ENCODE data around the gene AHDC1. TPM values are rescaled to one million over a fixed set of nuclear protein-coding genes. Genes with fewer than 3 reads are reported as not detected.
"Not testable (repeated sequence)": the region's sequence is repeated elsewhere in the genome, so short reads cannot be mapped to it uniquely, and the experiment has no call there.

AHDC1 gene
- total RNA-seq, 1 donor from 2014 or later = 11.9 TPM

DNA sequence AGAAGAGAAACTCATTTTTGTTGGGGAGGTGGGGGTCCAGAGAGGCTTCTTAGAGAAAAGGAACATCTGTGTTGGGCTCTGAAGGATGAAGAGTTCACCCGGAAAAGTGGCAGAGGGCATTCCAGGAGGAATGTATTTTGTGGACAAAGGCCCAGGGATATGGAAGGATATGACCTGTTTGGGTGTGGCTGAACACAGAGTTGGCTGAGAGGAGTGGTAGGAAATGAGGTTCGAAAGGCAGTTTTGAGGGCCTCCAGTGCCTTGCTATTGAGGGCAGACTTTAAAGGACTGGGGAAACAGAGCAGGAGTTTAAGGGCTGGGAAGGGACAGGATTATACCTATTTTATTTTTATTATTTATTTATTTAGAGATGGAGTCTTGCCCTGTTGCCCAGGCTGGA, 86.6 kb downstream of the AHDC1 start:
- DNase-seq = no peak

DNA sequence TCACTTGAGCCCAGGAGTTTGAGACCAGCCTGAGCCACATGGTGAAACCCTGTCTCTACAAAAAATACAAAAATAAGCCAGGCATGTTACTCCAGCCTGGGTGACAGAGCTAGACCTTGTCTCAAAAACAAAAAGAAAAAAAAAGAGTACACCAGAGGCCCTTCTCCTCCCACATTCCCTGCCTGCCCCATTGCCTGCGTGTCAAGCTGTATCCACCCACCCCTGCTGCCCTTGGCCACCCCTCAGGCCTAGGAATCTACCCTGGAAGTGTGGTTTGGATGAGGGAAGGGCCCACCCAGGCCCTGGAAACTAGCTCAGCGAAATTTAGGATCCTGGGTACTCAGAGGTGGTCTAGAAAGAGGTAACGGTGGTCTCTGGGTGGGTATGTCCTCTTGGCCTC, 88.3 kb downstream of the AHDC1 start:
- no peak for DNase-seq

DNA sequence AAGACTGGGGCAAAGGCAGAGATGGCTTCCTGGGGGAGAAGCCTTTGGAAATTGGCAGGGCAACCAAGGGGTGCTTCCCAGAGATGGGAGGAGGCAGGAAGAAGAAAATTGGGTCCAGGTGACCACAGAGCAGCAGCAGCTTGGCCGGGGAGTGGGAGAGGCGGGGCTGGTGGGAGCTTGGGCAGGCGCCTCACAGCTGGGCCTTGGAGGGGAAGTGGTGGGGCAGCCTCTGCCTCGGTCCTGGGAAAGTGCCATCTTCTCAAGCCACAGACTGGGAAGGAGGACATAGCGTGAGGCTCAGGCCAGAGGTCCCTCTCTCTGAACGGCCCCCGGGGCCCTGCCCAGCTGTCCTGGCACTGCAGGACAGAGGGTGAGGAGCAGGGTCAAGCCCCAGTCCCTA, 90.0 kb downstream of the AHDC1 start:
- DNase-seq = no peak

DNA sequence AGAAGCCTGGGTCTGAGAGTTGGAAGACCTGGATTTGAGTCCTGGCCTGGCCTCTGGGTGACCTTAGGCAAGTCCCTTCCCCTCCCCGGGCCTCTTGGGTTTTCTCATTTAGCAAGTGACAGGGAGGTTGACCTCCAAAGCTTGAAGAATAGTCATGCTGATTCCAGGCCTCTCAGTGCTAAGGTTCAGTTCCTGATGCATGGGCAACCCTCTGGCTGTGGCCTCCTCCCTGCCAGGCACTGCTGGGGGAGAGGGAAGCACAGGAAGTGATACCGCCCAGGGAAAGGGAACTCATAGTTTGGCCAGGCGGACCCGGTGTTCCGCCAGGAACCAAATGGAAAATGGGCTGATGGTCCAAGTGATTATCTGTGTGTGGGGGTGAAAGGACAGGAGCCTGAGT, 90.4 kb downstream of the AHDC1 start:
- DNase-seq = no peak

DNA sequence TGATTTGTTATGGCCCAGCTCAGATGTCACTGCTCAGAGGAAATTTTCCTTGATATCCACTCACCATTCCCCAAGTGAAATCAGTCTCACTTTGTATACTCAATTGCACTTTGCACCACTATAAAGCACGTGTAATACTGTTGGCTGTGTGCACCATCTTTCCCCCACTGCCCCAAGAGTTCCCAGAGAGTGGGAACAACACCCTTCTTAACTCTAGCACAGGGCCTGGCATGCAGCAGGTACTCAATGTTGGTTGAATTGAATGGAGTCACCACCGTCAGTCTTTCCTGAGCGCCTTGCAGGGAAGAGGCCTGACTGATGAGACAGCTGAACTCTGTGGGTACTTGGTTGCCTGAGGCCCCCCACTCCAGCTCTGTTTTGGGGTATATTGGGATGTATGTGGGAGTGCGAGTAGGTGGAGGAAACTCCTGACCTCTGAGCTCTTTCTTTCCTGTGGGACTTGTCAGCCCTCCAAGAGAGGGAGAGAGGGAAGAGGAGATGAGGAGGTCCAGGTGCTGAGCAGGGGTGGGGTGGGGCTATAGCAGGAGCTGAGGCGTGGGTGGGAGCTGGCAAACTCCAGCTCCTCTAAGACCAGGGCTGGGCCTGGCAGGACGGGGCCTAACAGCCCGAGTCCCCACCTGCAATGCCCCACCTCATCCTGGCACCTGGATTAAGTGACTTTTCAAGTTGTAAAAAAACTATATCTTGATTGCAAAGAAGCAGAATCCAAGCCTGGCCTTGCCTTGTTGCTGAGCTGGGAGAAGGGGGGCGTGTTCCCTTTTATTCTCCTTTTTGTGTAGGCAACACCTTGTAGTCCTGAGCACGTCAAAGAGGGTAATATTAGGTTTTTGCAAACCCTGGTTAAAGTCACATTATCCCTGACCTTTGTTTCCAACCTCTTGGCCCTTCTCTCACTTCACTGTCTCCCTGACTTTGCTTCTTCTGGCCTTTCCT, 94.5 kb downstream of the AHDC1 start:
- no peak for DNase-seq

DNA sequence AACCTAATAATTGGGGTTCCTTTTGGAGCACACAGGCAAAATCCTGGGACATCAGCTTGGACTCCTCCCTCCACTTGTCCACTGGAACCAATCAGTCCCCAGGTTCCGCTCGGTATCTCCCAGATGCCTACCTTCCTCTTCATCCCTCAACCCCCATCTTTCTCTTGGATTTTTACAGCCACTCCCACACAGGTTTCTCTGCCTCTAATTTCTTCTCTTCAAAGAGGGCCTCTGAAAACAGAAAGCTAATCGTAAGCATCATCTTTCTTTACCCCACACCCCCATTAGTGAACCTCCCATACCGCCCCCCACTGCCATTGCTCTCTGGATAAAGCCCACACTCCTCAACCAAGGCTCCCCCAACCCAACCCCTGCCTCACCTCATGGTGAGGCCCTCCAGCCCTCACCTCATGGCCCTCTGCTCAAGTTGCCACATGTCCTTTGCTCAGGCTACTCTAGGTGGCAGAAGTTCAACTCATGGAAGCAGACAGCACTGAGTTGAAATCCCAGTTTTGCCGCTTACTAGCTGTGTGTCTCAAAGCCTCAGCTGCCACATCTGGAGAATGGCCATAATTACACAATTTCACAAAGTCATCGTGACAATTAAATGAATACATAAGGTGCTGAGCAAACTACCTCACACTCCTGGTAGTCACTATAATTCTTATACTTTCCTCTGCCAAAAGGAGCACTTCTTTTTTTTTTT, 95.8 kb downstream of the AHDC1 start:
- DNase-seq = no peak

DNA sequence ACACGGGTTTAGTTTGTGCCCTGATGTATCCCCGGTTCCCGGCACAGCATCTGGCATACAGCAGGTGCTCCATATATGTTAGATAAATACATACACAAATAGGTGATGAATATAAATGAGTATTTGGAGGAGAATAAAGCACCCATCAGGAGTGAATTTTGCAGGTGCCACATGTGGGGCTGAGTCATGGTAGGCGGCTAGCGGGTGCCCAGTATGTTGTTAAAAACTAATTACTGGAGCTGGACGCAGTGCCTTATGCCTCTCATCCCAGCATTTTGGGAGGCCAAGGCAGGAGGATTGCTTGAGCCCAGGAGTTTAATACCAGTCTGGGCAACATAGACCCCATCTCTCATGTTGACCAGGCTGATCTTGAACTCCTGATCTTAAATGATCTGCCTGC, 97.2 kb downstream of the AHDC1 start:
- DNase-seq = no peak

DNA sequence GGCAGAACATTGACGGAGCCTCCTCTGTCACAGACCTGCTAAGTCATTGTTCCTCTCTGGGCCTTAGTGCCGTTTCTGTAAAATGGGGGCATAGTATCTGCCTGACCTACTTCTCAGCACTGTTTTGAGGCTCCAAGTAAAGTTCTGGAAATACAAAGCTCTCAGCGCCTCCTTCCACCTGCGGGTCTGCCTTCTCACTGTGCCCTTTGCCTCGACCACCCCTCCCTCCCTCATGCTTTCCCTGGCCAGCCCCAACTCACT, 98.6 kb downstream of the AHDC1 start:
- DNase-seq = no peak

DNA sequence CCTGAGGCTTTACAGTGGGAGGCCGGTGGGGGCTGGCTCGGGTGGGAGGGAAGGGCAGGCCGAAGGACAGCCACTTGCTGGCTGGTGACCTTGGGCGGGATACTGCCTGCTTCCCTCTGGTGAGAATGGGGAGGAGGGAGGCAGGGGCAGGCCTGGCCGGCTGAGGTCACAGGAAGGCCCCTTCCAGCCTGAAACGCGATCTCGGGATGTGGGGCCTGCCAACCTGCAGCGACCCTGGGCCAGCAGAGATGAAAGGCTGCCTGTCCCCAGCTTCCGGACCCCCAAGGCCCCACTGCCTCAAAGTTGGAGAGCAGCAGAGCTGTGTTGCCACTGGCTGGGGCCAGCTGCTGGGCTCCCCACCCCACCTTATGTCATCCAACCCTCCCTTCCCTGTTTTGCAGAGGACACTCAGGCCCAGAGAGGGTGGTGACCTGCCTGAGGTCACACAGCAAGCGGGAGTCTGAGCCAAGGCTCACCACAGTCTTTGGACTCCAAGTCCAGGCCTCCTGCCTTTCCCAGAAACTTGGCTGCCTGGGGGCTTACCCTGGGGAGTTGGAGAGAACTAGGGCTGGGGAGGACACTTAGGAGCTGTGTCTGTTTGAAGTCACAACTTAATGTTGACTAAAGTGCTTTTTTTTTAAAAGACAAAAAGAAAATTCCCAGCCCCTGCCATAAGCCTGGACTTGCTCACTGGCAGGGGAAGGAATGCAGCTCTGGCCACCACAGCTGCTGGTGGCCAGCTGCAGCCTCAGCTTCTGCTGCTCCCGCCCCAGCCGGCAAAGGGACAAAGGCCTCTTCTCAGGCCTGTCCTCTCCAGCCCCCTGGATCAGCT, 99.1 kb downstream of the AHDC1 start:
- DNase-seq = peak; percentile 80

DNA sequence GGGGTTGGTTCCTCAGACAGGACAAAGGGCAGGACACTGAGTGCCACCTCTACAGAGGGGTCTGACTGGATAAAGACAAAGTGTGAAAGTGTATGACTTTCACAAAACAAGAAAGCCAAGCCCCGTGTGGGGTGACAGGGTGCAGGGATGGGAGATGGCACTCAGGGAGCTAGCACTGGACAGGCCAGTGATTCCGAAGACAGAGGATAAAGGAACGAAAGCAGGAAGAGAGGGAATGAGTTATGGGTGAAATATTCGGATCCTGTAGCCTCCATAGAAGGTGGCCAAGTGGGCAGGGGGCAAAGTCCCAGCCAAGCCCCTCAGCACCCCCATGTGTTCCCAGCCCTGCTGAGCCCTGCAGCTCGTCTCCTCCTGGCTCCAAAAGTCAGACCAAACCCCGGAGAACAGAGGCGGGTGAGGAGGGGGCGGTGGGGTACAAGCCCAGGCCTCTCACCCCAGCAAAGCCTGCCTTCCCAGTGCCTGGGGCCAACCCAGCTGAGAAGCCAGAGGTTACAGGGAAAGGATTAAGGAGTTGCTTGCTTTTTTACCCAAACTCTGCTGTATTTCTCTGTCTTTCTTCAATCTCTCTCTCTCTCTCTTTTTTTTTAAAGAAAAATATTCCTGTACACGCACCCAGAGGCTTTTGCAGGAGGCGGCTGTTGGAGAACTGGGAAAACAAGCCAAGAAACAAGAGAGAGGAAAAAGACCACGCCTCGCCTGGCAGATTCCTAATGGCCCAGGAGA, 99.9 kb downstream of the AHDC1 start:
- DNase-seq = no peak

DNA sequence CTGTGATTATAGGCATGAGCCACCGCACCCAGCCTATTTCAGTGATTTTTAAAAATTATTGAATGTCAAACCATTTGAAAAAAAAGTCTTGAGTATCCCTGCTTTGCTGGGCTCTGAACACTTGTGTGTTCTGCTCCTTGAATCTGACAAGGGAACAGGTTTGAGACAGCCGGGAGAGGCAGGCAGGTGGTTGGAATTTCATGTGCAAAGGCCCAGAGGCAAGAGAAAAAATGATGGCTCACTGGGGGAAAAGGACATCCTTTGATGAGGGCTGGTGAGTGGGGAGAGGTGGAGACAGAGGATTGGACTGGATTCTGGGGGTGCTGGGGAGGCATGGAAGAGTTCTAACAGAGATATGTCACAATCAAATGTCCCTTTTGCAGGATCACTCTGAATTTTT, 100.9 kb downstream of the AHDC1 start:
- no peak for DNase-seq

DNA sequence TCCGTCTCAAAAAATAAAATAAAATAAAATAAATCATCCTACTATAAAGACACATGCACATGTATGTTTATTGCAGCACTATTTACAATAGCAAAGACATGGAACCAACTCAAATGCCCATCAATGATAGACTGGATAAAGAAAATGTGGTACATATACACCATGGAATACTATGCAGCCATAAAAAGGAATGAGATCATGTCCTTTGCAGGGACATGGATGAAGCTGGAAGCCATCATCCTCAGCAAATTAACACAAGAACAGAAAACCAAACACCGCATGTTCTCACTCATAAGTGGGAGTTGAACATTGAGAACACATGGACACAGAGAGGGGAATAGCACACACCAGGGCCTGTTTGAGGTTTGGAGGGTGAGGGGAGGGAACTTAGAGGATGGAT, 102.8 kb downstream of the AHDC1 start:
- DNase-seq = not testable (repeated sequence)

DNA sequence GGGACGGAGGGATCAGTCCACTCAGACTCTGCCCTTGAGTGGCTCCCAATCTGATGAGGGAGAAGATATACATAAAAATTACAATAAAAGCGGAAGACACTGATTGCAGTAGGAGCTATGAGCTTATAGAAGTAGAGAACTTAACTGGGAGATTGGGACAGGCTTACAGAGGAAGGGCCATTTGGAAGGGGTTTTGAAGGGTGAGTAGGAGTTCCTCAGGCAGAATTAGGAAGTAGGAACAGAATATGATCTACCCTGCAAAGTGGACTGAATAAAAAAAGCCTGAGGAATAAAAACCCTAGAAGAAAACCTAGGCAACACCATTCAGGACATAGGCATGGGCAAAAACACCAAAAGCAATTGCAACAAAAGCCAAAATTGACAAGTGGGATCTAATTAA, 104.8 kb downstream of the AHDC1 start:
- DNase-seq = no peak

DNA sequence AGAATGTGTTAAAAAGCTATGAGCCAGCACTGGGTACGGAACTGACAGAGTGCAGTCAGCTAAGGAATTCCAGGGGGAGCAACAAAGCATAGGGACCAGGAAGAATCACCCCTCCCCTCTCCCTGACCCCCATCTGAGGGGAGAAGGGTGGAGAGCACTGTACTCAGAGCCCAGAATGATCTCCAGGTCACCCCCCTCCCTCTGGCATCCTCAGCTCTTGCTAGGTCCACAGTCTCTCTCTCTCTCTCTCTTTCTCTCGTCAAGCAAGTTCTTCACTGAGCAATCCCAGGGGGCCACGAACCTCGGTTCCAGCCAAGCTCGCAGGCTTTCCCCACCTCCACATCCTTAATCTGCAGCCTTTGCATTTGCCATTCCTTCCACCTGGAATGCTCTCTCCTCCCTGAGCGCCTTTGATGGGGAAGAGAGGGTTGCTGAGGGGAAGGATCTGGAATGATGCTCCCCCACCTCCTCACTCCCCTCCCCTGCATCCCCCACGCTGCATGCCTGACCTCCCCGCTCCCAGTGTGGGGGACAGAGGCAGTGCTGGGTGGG, 107.3 kb downstream of the AHDC1 start:
- DNase-seq = no peak

DNA sequence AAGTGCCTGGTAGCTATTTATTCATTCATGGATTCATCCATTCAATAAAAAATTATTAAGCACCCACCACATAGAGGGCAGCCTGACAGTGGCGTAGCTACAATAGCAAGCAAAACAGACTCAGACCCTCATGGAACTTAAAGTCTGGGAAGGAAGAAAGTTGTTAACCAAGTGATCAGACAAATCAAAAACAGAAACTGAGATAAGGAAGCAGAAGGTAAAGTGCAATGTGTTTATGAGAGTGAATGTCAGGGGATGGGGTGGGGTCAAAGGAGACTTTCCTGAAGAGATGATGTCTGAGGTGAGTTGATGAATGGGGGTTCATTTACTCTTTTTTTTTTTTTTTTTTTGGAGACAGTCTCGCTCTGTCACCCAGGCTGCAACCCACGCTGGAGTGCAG, 111.1 kb downstream of the AHDC1 start:
- DNase-seq = no peak

DNA sequence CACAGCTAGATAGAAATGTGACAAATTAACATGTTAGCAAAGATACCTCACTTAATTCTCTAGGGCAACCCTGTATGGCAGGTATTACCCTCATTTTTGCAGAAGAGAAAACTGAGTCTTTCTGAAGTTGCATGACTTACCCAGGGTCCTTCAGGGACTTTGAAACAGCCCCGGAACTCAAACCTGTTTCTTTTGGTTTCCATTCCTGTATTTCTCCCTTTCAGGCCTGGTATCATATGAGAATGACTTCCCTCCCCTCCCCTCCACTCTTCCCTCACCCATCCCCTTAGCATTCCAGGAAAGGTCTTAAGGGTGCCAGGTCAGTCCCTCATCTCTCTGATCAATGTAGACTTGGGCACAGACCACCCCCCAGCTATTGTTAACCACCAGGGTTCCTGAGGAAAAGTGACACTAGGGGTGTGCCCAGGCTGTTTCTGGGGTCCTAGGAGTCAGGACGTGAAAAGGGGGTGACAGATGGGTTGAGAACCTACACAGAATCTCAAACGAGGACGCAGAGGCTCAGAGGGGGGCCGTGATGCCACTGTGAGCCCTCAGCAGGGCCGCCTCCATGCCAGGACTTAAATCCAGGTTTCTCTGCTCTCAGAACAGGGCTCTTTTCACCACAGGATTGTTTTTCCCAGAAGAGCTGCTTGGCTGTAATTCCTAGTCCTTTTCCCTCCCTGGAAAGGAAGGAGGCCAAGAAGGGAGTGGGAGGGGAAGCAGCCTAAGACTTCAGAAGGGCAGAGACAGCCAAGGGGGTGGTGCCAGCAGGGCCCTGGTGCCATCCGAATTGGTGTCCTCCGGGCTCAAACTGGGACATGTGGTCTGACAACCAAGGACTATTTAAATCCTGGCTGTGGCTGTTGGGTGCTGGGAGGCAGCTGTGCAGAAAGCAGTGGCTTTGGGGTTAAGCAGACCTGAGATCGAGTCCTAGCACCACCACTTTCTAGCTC, 111.9 kb downstream of the AHDC1 start:
- DNase-seq = peak; percentile 51

DNA sequence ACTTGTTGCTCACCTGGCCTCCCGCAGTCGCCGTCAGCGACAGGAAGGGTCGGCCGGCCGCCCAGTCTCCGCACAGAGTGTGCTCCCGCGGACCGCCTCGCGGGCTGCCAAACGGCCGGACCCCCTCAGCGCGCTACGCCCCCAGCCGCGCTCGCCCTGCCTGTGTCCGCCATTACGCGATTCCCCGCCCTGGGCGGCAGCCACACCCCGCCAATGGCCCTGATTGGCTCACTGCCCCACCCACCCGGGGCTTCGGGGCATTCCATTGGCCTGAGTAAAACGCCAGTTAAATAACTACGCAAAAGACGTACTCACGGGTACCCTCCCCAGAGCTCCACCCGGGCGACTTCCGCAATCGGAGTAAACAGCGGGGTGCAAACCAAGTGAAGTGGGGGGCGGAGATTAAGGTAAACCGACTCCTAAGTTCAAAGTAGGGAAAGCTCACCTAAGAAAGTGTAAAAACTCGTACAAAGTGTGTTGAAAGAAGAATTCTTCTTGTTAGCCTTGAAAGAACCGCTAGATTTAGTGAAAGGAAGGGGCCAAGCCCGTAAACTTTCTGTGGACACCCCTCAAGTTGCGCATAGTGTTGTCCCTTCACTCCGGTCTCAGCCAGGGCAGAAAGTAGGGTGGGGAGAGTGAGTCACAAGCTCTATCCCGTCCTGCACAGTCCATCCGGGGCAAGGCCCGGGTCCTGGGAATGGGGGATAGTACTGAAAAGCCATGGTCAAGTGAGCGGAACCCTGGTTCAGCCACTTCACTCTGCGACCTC, 113.8 kb downstream of the AHDC1 start, which contains the start of gene WASF2:
Gene WASF2 (minus strand): TSS at position 195 of the 769 bp plus-strand sequence. CDS start 61,277 bp downstream, outside the sequence.
- peak; percentile 98 for DNase-seq

DNA sequence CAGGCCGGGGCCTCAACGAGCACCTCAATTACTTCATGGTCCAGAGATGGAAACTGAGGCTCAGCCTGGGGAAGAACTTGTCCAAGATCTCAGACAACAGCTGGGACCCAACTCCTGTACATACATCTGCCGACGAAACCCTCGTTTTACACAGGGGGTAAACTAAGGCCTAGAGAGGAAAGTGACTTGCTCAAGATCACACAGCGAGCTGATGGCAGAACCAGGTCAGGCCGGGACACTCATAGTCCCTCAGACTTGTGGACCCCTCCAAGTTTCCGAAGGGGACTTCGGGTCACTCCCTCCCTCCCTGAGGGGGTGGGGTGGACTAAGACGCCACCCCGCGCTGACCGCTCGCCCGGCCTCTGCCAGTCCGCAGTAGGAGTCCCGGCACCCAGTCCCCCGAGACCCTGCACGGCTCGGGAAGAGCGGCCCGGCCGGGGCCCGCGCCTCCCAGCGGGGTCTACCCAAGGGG, 114.4 kb downstream of the AHDC1 start:
- no peak for DNase-seq

All from occipital lobe (tissue), 2 donors.